Prostate gland (tissue), 2 donors: Measurements from ENCODE around the gene PDE6A.

Experiments used
- POLR2A ChIP-seq: fragments of 450-650 bp; IDR thresholded peaks from one replicate; pipeline ENCODE4 v1.6.1; 2016; ENCODE audit warnings: antibody characterized with exemption, mild to moderate bottlenecking
- TF ChIP-seq, protein P1 (sequence below), 4 experiments: fragments of 200-600 bp in 2 of 4; fragments of 450-650 bp in 2 of 4; sonication (generic) in 2 of 4; IDR thresholded peaks; 1 replicate in 3 of 4; 2 replicates in 1 of 4; pipeline ENCODE4 v1.5.1; 2016 to 2019; ENCODE audit warnings: antibody characterized with exemption in 4 of 4, mild to moderate bottlenecking in 2 of 4, moderate library complexity in 2 of 4

DNA sequence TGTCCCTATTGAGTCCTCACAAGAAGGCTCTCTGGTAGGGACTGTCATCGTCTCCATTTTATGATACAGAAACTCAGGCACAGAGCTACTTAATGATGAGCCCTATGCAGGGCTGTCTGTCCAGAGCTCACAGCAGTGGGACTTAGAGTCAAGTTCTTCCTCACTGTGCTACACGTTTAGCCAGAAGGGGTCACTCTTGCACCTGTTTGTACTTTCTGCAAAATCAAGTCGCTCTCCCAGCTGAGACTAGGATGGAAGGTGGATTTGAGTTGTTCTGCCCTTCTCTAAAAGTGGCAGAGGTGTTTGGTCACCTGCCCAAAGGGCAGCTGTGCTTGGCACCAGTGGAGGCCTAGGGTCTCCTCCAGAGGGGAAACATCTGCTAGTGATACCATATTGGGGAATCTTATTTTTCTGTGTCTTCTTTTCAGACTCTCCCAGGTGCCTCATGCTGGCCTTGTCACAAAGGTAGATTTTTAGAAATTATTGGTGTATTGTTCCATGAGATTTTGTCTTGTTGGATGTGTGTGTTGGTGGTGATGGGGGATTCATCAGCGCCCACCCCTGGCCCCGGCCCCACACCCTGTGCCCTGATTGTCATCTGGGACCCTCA is 110.2 kb downstream of the PDE6A start:
- TF ChIP-seq, protein P1, sequence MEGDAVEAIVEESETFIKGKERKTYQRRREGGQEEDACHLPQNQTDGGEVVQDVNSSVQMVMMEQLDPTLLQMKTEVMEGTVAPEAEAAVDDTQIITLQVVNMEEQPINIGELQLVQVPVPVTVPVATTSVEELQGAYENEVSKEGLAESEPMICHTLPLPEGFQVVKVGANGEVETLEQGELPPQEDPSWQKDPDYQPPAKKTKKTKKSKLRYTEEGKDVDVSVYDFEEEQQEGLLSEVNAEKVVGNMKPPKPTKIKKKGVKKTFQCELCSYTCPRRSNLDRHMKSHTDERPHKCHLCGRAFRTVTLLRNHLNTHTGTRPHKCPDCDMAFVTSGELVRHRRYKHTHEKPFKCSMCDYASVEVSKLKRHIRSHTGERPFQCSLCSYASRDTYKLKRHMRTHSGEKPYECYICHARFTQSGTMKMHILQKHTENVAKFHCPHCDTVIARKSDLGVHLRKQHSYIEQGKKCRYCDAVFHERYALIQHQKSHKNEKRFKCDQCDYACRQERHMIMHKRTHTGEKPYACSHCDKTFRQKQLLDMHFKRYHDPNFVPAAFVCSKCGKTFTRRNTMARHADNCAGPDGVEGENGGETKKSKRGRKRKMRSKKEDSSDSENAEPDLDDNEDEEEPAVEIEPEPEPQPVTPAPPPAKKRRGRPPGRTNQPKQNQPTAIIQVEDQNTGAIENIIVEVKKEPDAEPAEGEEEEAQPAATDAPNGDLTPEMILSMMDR (IDR thresholded peaks at IDR 0.05): peak; percentile 21 to 81 (median 70)
- no peak for TF ChIP-seq POLR2A
